ENCODE measurements around the gene ZNF710. TPM values are rescaled to one million over a fixed set of nuclear protein-coding genes. Genes with fewer than 3 reads are reported as not detected.

ZNF710 gene
- polyA plus RNA-seq, 1 experiment: 2.0 TPM

DNA sequence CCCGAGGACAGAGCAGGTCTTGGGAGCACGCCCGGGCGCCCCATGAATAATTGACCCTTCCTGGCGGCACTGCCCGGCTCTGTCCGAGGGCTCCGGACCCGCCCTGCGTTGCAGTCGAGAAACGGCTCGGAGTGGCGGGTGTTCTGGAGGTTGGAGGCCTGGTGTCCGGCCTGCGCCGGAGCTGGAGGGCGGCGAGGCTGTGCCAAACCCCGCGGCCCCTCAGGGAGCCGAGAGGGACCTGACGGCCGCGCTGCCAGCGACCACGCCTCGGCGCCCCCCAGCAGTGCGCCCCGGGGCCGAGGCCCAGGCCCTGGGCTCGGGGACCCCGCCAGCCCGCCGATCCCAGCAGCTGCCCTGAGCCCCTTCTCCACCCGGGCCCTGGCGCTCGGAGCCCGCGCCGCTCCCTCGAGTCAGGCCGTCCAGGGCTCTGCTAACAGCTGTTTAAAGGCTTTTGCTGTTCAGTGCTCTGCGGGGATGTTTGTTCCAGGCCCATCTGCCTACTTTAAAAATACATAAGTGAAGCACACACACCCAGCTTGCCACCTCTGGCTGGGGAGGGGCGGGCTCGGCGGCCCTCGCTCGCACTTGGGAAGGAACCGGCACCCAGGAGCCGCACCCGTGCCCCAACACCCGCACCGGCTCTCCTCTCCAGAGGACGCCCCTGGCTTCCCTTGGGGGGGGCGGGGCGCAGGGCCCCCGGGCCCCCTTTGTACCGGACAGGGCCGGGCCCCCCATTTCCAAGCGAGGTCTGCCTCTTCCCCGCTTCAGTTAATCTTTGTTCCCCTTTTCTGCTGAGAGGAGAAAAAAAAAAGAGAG is 730 bp upstream of the ZNF710 start:
- TF ChIP-seq, protein P1, sequence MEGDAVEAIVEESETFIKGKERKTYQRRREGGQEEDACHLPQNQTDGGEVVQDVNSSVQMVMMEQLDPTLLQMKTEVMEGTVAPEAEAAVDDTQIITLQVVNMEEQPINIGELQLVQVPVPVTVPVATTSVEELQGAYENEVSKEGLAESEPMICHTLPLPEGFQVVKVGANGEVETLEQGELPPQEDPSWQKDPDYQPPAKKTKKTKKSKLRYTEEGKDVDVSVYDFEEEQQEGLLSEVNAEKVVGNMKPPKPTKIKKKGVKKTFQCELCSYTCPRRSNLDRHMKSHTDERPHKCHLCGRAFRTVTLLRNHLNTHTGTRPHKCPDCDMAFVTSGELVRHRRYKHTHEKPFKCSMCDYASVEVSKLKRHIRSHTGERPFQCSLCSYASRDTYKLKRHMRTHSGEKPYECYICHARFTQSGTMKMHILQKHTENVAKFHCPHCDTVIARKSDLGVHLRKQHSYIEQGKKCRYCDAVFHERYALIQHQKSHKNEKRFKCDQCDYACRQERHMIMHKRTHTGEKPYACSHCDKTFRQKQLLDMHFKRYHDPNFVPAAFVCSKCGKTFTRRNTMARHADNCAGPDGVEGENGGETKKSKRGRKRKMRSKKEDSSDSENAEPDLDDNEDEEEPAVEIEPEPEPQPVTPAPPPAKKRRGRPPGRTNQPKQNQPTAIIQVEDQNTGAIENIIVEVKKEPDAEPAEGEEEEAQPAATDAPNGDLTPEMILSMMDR (IDR thresholded peaks at IDR 0.05; ENCODE audit: insufficient read depth, low read depth, low read length): no peak
- Histone ChIP-seq H3K27me3 (ENCODE audit: control insufficient read depth, insufficient read depth, low read length) (no peaks in the 10 kb centered on the region), H3K36me3 (ENCODE audit: control insufficient read depth, insufficient read depth, low read length) (no peaks in the 10 kb centered on the region), H3K4me3 (ENCODE audit: low read depth, low read length) (peak overlapping the region; percentile 49)
- ChIA-PET CTCF (interaction anchor here (1.5 kb wide), 1 partner anchor 14 kb away, joined by 4 read pairs; no protein-coding TSS in a partner anchor), POLR2A (interaction anchor here (0.6 kb wide), 1 partner anchor 233 kb away, joined by 3 read pairs; no protein-coding TSS in a partner anchor)
- no peak for DNase-seq (ENCODE audit: low read depth)

DNA sequence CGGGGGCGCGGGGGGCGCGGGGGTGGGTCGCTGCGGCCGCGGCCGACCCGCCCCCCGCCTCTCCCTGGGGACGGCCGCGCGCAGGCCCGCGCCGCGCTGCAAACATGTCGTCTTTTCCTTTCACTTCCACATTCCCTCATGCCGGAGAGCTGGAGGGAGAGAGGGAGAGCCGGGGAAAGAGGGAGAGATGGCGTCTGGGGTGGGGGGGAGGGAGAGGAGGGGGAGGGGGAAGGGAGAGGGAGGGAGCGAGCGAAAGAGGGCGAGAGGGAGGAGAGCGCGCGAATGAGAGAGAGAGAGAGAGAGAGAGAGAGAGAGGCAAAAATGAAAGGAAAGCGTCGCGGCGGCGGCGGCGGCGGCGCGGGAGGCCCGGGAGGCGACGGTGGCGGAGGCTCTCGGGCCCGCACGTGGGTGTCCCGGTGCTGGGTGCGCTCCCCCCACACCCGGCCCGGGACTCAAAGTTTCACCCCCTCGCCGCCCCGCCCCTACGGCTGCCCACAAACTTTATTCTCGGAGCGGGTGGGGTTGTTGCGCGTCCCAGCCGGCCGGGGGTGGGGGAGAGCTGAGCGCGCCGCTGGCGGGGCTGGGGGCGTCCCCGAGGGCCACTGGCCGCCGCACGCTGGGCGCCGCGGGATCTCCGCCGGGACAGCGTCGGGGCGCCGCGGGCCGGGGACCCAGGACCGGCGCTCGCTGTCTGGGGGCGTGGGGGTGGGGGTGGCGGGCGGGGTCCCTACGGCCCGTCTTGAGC is 731 bp downstream of the ZNF710 start:
- H3K27me3 ChIP-seq (ENCODE audit: control insufficient read depth, insufficient read depth, low read length): no peaks in the 10 kb centered on the region
- DNase-seq (ENCODE audit: low read depth): no peak
- TF ChIP-seq, protein P1 (IDR thresholded peaks at IDR 0.05; ENCODE audit: insufficient read depth, low read depth, low read length): no peak
- POLR2A ChIA-PET: no interaction called here
- H3K4me3 ChIP-seq (ENCODE audit: low read depth, low read length): peak overlapping the region; percentile 64
- CTCF ChIA-PET: no interaction called here
- H3K36me3 ChIP-seq (ENCODE audit: control insufficient read depth, insufficient read depth, low read length): no peaks in the 10 kb centered on the region

DNA sequence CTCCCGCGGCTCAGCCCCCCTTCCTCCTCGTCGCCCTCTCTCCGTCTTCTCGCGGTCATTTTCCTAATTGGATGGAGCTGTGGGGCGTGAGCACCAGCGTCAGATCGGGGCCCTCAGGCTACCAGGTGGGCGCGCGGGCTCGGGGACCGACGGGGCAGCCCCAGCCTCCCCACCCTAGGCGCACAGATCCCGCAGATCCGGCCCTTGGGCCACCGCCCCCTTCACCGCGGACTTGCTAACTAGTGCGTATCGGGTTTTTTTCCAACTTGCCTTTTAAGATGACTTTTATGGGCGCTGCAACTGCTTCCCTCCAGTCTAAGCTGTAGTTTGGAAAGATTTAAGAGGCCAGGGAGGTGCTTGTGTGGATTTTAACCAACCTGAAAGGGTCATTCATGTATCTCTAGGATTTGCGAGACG is 1.3 kb downstream of the ZNF710 start:
- CTCF ChIA-PET: no interaction called here
- no peak for DNase-seq (ENCODE audit: low read depth)
- TF ChIP-seq, protein P1 (IDR thresholded peaks at IDR 0.05; ENCODE audit: insufficient read depth, low read depth, low read length): no peak
- Histone ChIP-seq H3K4me3 (ENCODE audit: low read depth, low read length) (peak overlapping the region; percentile 64), H3K36me3 (ENCODE audit: control insufficient read depth, insufficient read depth, low read length) (no peaks in the 10 kb centered on the region), H3K27me3 (ENCODE audit: control insufficient read depth, insufficient read depth, low read length) (no peaks in the 10 kb centered on the region)
- POLR2A ChIA-PET: no interaction called here

DNA sequence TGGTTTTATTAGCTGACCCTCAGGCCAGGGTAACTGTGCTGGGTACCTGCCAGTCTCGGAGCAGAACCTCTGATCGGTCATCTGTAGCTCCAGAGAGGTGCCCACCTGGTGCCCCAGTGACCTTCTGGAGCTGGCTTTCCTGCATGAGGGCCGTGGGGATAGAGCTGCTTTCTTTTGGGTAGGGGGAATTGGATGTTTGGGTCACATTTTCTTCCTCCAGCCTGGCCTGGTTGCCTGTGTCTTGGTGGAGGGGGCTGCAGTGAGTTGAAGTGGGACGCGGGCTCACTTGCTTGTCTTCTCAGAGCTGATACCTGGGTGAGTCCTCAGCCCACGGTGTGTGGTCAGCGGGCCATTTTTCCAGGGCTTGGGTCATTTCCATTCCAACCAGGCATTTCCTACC is 2.6 kb downstream of the ZNF710 start:
- ChIA-PET POLR2A (no interaction called here), CTCF (interaction anchor here (0.6 to 1.8 kb wide), 3 partner anchors 68 to 774 kb away, joined by 3 to 5 read pairs (median 3); no protein-coding TSS in a partner anchor)
- Histone ChIP-seq H3K36me3 (ENCODE audit: control insufficient read depth, insufficient read depth, low read length) (no peaks in the 10 kb centered on the region), H3K27me3 (ENCODE audit: control insufficient read depth, insufficient read depth, low read length) (no peaks in the 10 kb centered on the region), H3K4me3 (ENCODE audit: low read depth, low read length) (no peak overlapping the region)
- TF ChIP-seq, protein P1 (IDR thresholded peaks at IDR 0.05; ENCODE audit: insufficient read depth, low read depth, low read length): no peak
- DNase-seq (ENCODE audit: low read depth): no peak

DNA sequence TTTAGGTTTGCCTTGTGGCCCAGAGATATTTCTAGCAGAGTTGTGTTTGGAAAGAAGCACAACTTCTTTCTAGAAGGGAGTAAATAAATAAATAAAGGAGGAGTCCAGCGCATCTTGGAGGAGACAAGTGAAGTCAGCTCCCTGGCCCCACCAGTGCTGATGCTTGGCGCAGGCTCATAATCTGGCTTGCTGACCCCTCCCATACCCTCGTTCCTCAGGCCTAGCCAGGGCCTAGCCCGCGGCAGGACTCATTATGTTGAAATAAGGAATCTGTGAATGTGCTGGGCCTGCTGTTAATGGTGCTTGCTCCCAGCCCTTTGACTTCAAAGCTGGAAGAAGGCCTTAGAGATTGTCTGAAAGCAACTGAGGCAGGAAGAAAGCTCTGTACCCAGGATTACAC is 3.1 kb downstream of the ZNF710 start:
- no peak for DNase-seq (ENCODE audit: low read depth)
- no peak overlapping the region for H3K4me3 ChIP-seq (ENCODE audit: low read depth, low read length)
- POLR2A ChIA-PET: interaction anchor here (0.6 kb wide), 1 partner anchor 92 kb away, joined by 3 read pairs; no protein-coding TSS in a partner anchor
- TF ChIP-seq, protein P1 (IDR thresholded peaks at IDR 0.05; ENCODE audit: insufficient read depth, low read depth, low read length): no peak
- H3K27me3 ChIP-seq (ENCODE audit: control insufficient read depth, insufficient read depth, low read length): no peaks in the 10 kb centered on the region
- H3K36me3 ChIP-seq (ENCODE audit: control insufficient read depth, insufficient read depth, low read length): no peaks in the 10 kb centered on the region
- CTCF ChIA-PET: interaction anchor here (0.6 to 1.8 kb wide), 3 partner anchors 67 to 774 kb away, joined by 3 to 5 read pairs (median 3); no protein-coding TSS in a partner anchor

Data from BJ (cell line).